GM19239 (cell line): ENCODE results near the gene SPTLC2.
"Not testable (repeated sequence)": the region's sequence is repeated elsewhere in the genome, so short reads cannot be mapped to it uniquely, and the experiment has no call there.

Source experiments
- DNase-seq: peaks from one replicate; pipeline ENCODE4 v3.0.0; 2011; ENCODE audit warnings: low spot score; ENCODE audit not compliant: insufficient read length
- FAIRE-seq: peaks from 2 replicates; lab custom pipeline; 2011; peaks lifted over from hg19 to GRCh38; lab: Jason Lieb, UNC

SPTLC2 gene, protein sequence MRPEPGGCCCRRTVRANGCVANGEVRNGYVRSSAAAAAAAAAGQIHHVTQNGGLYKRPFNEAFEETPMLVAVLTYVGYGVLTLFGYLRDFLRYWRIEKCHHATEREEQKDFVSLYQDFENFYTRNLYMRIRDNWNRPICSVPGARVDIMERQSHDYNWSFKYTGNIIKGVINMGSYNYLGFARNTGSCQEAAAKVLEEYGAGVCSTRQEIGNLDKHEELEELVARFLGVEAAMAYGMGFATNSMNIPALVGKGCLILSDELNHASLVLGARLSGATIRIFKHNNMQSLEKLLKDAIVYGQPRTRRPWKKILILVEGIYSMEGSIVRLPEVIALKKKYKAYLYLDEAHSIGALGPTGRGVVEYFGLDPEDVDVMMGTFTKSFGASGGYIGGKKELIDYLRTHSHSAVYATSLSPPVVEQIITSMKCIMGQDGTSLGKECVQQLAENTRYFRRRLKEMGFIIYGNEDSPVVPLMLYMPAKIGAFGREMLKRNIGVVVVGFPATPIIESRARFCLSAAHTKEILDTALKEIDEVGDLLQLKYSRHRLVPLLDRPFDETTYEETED

GRCh38 chr14:77616454-77617229 is at the start of gene SPTLC2:
Gene SPTLC2, minus strand, starts transcription at chr14:77616637. Its CDS starts 58 bp downstream, at chr14:77616579.
- FAIRE-seq = peak; percentile 99
- peak; percentile 96 for DNase-seq

GRCh38 chr14:77663293-77663692 is 46.9 kb upstream of the SPTLC2 start:
- DNase-seq (no peak), FAIRE-seq (no peak)

DNA sequence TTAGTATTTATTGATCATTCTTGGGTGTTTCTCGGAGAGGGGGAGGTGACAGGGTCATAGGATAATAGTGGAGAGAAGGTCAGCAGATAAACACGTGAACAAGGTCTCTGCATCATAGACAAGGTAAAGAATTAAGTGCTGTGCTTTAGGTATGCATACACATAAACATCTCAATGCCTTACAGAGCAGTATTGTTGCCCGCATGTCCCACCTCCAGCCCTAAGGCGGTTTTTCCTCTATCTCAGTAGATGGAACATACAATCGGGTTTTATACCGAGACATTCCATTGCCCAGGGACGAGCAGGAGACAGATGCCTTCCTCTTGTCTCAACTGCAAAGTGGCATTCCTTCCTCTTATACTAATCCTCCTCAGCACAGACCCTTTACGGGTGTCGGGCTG is 45.1 kb upstream of the SPTLC2 start:
- not testable (repeated sequence) for DNase-seq, FAIRE-seq

DNA sequence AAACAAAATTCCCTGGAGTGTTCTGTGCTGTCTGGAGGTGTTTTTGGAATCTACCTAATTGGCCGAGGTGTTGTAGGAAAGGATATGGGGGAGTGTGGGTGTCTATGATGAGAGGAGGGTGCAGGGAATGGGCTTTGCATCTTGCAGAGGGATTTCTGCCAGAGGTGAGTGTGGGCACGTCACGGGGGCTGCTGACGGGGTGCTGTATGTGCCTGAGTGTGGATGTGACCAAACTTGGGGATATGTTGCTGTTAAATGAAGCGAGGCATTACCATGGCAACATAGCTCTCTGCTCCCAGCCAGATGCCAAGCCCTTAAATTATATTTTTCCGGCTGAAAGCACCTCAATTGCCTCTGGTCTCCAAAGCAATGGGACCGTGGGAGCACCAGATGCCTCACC is 44.3 kb upstream of the SPTLC2 start:
- no peak for FAIRE-seq
- DNase-seq = no peak

GRCh38 chr14:77659831-77660230 is 43.4 kb upstream of the SPTLC2 start:
- DNase-seq (no peak), FAIRE-seq (no peak)

GRCh38 chr14:77657280-77657679 is 40.8 kb upstream of the SPTLC2 start:
- no peak for DNase-seq
- FAIRE-seq = no peak

DNA sequence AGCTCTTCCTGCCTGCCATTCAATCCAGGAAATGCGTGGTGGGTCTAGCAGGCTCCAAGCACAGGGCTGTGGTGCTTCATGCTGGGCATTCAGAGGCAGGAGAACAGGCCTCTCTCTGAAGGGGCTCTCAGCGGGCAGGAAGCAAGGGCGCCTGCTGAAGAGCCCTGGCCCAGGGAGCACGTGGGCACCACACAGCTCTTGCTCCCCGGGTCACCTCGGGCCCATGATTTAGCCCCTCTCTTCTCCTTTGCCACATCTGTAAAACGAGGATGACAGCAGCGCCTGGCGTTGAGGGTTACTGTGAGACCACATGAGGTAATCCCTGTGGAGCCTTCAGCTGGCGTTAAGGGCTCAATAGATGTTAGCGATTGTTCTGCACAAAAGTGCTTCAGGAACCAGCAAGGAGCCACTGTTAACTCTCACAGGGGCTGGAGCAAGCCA is 37.6 kb upstream of the SPTLC2 start:
- FAIRE-seq (no peak), DNase-seq (no peak)

GRCh38 chr14:77649326-77649725 is 32.9 kb upstream of the SPTLC2 start:
- no peak for DNase-seq
- FAIRE-seq = no peak

DNA sequence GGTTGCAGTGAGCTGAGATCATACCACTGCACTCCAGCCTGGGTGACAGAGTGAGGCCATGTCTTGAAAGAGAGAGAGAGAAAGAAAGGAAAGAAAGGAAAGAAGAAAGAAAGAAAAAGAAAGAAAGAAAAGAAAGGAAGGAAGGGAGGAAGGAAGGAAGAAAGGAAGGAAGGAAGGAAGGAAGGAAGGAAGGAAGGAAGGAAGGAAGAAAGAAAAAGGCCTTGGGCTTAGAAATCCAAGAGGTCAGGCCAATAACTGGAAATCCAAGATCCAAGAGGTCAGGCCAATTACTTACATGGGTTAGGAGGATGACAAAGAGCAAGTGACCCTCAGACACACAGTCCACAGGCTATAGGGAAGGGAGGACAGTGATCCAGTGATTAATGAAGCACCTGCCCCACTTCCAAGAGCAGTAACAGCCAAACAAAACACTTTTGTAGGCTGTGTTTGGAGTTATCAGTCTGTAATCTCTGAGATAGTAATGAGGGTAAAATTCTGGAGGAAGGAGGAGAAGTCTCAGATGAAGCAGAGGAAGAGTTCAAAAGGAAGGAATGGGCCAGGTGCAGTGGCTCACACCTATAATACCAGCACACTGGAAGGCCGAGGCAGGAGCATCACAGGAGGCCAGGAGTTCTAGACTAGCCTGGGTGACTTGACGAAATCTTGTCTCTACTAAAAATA is 32.2 kb upstream of the SPTLC2 start:
- FAIRE-seq (no peak), DNase-seq (no peak)

- FAIRE-seq = no peak
- DNase-seq = no peak
Measured at GRCh38 chr14:77647853-77648252, 31.4 kb upstream of the SPTLC2 start.

GRCh38 chr14:77646907-77647306 is 30.5 kb upstream of the SPTLC2 start:
- no peak for FAIRE-seq
- DNase-seq = no peak

DNA sequence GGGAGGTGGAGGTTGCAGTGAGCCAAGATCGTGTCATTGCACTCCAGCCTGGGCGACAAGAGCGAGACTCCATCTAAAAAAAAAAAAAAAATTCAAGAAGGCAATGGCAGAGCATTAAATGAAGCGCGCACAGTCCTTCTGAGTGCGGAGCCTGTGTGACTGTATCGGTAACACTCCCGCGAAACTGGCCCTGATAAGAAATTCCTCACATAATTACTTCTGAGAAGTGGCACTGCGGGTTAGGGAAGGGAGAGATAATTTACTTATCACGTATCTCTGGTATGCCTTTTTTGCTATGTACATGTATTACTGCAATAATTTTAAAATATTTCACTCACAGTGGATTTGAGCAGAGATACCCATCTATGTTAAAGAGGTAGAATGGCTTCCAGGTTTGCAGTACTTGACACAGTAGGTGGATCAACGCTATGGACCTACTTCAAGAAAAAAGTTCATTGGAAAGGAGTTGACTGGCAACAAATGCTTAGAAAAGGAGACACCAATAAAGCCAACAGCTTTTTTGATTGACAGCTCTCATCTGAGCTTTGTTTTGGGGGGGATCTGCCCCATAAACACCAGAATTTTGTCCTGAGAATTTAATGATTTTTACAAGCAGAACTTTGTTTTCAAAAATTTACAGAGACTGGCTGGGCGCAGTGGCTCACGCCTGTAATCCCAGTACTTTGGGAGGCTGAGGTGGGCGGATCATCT is 29.2 kb upstream of the SPTLC2 start:
- DNase-seq (no peak), FAIRE-seq (no peak)

- FAIRE-seq (no peak), DNase-seq (no peak)
Measured at GRCh38 chr14:77642407-77642806, 26.0 kb upstream of the SPTLC2 start.

GRCh38 chr14:77641534-77642341 is 25.3 kb upstream of the SPTLC2 start:
- DNase-seq = peak; percentile 27
- FAIRE-seq = peak; percentile 75

- FAIRE-seq = peak; percentile 73
Measured at GRCh38 chr14:77640756-77641533, 24.5 kb upstream of the SPTLC2 start.

GRCh38 chr14:77638771-77639171 is 22.3 kb upstream of the SPTLC2 start:
- no peak for FAIRE-seq

More at GRCh38 chr14:77640756-77641533, 24.5 kb upstream of the SPTLC2 start:
- DNase-seq = no peak

DNA sequence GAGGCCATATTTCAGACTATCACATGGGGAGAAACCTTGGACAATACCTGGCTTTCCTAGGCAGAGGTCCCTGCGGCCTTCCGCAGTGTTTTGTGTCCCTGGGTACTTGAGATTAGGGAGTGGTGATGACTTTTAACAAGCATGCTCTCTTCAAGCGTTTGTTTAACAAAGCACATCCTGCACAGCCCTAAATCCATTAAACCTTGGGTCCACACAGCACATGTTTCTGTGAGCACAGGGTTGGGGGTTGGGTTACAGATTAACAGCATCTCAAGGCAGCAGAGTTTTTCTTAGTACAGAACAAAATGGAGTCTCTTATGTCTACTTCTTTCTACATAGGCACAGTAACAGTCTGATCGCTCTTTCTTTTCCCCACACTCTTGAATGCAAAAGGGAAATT is 19.4 kb upstream of the SPTLC2 start:
- DNase-seq, FAIRE-seq: not testable (repeated sequence)

More at GRCh38 chr14:77638771-77639171, 22.3 kb upstream of the SPTLC2 start:
- no peak for DNase-seq

- not testable (repeated sequence) for DNase-seq, FAIRE-seq
Measured at GRCh38 chr14:77635466-77635865, 19.0 kb upstream of the SPTLC2 start.
